T47D (cell line): ENCODE measurements around the gene HS6ST3.

Experiments used
- DNase-seq, 2 experiments: peaks; one replicate each; pipeline versions ENCODE4 v3.0.0 to v3.0.0-alpha.2; 2011 to 2012; ENCODE audit warnings: low read depth in 1 of 2, low spot score in 1 of 2
- JUND ChIP-seq: IDR thresholded peaks from 2 replicates; pipeline ENCODE4 v1.6.1; 2012; ENCODE audit warnings: low read depth
- in situ Hi-C: cut with HindIII; loops from 2 replicates; pipeline ENCODE4 v1.10.0; 2016; ENCODE audit warnings: low sequenced_read_pairs, low pct_unique_long_range_greater_than_20kb

Gene HS6ST3

DNA sequence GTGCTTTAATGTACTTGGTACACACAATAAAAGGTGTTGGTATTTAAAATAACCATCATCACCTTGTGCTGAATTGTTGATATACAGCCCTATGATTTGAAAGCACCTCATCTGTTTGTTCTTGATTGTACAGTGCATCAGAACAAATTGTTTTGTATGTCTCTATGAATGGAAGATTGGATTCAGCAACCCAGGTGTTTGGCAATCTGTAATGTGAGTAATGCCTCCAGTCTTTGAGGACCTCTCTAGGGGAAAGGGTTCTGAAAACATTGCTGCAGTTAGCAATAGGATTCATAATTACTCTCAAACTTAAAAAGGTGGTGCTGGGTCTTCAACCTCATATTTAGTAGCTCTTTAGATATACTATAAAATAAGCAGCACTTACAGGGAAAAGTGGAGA, 562.6 kb downstream of the HS6ST3 start:
- in situ Hi-C loops: no loop called here
- TF ChIP-seq JUND: no peak
- DNase-seq: no peak

DNA sequence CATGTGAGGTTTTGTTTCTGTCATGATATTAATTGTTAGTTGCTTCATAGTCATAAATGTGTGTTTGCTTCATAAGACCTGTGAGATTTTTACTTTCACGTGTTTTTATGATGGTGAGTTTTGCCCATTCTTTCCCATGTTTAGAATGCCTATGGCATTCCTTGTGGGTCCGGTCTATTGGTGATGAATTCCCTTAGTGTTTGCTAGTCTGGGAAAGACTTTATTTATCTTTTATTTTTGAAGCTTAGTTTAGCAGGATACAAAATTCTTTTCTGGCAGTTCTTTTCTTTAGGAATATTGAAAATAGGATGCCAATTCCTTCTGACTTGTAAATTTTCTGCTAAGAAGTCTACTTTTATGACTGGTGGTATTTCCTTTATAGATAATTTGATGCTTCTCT, 571.7 kb downstream of the HS6ST3 start:
- DNase-seq: no peak
- in situ Hi-C loops: no loop called here
- no peak for TF ChIP-seq JUND

DNA sequence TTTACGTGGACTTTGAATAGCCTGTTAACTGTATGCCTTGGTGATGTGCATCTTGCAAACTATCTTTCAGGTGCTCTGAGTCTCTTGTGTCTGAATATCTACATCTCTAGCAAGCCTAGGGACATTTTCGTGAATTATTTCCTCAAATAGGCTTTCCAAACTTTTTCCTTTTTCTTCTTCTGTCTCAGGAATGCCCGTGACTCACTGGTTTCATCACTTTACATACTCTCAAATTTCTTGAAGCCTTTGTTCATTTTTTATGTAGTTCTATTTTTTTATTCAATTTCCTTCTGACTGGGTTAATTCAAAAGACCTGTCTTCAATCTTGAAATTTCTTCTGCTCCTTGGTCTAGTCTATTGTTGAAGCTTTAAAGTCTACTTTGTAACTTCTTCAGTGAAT, 572.1 kb downstream of the HS6ST3 start:
- no peak for TF ChIP-seq JUND
- in situ Hi-C loops: no loop called here
- no peak for DNase-seq

DNA sequence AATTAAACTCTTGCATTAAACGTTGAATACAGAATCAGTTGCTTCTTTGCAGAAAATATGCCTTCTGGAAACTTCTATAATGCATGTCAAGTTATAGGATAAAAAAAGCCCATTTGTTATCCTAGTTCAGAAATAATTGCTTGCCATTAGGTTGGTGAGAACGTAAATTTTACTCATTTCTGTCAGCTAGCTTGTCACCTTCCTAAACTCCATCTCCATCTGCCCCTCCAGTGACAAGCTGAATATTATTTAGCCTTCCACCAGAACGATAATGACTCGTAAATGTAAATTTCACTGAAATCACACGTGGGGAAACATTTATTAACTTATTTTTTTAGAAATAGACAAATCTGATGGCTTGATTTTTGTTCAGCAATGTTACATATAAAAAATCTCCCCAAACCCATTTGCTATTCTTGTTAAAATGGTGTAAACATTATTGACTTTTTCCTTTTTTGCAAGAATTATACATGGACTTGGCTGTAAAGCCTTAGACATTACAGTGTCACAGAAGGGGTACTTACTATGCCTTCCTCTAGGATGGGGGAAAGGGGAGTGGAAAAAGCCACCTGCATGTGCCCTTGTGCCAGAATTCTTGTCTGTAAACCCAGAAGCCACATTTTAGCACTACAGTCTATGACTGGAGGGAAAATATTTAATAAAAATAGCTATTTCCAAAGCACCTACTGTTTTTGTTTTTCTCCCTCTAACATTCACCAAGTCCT, 577.5 kb downstream of the HS6ST3 start:
- no peak for TF ChIP-seq JUND
- in situ Hi-C loops: no loop called here
- no peak for DNase-seq

DNA sequence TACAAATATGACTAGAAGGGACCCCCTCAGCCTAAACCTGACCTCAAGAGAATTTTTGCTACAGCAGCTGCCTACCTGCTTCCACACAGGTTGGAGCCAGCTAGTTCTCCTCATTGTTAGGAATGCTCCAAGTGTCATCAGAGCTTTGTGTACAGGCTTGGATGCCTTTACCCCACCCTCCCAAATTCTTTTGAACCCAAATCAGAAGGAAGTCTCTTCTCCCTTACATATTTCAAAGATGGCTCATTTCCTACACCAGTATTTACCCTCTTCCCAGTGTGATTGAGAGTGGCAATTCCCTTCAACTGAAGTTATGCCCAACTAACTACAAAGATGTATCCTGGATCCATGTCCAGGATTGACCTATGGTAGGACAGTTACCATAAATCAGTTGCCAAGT, 581.2 kb downstream of the HS6ST3 start:
- no peak for TF ChIP-seq JUND
- no peak for DNase-seq
- in situ Hi-C loops: no loop called here

DNA sequence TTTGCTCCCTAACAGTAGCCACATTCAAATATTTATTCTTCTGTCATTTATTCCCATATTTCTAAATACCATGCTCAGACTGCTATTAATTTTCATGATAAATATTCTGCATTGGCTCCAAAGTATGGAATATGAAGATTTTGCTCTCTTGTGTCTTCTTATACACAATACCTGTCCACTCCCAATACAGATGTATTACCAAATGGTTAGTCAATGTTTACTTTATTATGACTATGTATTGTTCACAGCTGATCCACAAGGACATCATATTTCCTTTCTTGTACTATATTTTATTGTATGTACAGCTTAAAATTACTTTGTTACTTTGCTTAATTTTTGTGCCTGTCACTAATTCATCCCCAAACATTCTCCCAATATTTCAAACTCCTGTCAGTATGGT, 582.1 kb downstream of the HS6ST3 start:
- no peak for TF ChIP-seq JUND
- in situ Hi-C loops: no loop called here
- no peak for DNase-seq

DNA sequence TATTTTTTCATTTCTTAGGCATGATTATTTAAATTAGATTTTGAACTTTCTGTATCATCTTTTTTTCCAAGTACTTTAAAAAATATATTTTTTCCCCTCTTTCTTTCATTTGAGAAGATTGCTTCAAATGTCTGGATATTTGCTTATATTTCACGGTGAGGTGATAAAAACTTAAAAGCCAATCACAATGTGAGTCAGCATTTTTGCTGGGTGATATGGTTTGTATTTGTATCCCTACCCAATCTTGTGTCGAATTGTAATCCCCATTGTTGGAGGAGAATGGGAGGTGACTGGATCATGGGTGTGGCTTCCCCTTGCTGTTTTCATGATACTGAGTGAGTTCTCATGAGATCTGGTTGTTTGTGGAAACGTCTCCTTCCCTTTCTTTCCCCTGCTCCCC, 583.9 kb downstream of the HS6ST3 start:
- DNase-seq: no peak
- in situ Hi-C loops: no loop called here
- TF ChIP-seq JUND: no peak

DNA sequence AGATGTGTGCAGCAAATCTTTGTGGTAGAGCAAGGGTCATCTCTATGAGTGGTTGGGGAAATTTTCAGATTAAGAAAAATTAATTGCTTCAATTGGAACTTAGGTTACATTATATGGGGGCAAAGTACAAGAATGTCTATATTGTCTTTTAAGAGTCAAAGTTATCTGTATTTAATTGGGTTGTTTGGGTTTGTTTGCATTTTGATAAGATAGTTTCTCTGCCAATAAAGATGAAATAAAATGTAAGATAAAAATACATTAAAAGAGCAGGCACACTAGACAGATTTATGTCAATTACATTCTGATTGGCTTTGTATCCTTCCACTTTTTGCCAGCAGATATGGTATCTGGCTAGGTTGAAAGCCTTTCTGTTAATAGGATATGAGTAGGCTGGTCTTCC, 587.1 kb downstream of the HS6ST3 start:
- in situ Hi-C loops: no loop called here
- DNase-seq: no peak
- TF ChIP-seq JUND: no peak

DNA sequence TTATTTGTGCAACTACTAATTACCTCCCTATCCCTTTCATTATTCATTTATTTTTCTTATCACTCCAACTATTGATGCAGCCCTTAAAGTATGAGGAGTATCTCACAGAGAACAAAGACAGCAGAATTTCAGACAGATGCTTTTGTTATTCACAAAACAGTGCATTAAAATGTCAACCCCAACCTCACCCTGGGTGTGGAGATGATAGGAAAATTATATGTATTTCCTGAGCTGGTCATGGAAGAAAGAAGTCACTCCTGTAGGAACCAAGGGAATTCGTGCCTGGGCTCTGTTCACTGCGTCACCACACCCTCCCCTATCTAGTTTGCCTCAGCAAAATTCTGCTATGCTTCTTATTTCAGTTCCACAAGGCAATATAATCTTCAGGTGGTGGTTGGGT, 588.9 kb downstream of the HS6ST3 start:
- in situ Hi-C loops: no loop called here
- no peak for DNase-seq
- no peak for TF ChIP-seq JUND

DNA sequence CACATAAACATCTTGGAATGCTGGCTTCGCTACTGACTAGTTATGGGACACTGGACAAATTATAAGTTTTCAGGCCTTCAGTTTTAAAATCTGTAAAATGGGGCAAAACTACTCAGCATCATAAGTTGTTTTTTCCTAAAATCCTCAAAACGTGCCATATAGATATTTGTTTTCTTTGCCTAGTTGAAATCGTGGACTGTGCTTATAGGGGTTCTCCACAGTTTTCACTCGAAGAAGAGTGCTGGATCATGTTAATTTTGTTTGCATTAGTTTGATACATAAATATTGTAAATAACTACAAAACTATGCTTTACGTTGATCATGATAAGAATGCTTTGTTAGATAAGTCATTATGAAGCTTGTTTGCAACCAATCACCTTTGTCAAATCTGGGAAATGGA, 591.0 kb downstream of the HS6ST3 start:
- DNase-seq: no peak
- in situ Hi-C loops: no loop called here
- no peak for TF ChIP-seq JUND

DNA sequence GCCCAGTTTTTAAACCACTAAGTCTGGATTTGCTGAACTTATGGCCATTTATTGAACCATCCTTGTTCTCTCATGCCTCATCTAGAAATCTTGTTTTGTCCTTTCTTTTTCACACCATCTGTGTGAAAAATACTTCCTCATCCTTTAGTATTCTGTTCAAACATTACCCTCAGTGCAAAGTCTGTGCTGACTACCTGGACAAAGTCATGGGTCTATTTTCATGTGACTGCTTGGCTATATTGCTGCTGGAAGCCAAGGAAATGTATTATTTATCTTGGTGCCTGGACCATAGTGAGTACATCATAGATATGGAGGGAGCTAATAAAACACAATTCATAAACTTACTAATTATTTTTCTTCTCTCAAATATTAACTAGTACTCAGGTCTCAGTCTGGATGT, 591.9 kb downstream of the HS6ST3 start:
- TF ChIP-seq JUND: no peak
- DNase-seq: no peak
- in situ Hi-C loops: no loop called here

DNA sequence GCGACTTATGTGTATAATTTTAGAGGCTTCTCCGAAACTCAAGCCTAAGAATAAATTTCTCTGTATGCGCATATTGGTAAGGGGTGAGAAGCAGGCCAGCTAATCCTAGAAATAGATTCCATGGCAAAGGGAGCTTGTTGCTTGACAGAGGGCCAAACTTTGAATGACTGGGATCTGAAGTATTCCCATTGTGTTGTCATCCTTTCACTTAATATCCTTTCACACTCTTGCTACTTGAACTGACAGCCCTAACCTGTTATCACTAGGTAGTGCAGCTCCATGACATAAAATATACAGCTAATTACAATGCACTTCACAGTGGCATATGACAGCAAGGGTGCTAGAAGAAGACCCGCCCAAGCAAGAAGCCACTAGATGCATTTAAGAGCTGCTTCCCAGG, 594.6 kb downstream of the HS6ST3 start:
- no peak for DNase-seq
- no peak for TF ChIP-seq JUND
- in situ Hi-C loops: no loop called here

DNA sequence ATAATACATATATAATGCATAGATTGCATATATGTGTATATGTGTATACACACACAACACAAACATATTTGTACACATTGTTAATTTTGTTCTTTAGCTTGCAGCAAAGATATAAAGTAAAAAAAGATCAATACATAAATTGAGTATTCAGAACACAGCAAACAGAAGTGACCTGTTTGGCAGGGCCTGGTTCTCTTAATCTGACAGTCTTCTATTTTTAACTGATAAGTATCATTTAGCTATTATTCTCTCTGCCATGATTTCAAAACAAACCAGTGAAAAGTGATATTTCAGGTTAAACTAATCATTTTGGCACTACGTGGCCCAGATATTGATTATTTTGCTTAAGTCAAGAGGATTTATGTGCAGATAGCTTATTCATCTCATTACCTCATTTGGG, 595.0 kb downstream of the HS6ST3 start:
- in situ Hi-C loops: no loop called here
- TF ChIP-seq JUND: no peak
- no peak for DNase-seq

DNA sequence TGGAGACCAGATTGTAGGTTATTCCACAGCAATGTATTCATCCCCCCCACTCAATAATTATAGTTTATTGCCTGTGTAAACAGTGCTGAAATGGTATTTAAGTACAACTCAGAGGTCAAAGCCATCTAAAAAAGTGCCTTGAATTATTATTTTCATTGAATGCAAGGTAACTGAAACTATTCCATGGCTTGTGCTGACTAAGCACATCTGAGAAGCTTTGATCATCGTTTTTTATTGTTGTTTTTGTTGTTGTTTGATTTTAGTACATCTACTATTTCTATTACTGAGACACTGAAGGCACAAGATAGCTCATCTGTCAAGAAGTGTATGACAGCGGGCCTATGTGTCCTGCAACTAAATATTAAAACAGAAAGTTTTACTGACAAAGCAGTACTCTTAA, 596.4 kb downstream of the HS6ST3 start:
- TF ChIP-seq JUND: no peak
- in situ Hi-C loops: no loop called here
- no peak for DNase-seq
